HG02610 (cell line): ENCODE measurements around the gene ANK3.
A peak's percentile ranks its signal among the peaks of the same experiment; 100 is the strongest.

Experiments
- ATAC-seq: cut with Tn5 transposase; IDR thresholded peaks from one replicate; pipeline ENCODE4 v1.9.1; 2021; ENCODE audit warnings: mild to moderate bottlenecking, moderate library complexity; ENCODE audit not compliant: unreplicated experiment

The ANK3 gene

GRCh38 chr10:60414111-60414510 is 24.4 kb upstream of the ANK3 start:
- no peak for ATAC-seq

GRCh38 chr10:60413306-60414012 is 23.8 kb upstream of the ANK3 start:
- ATAC-seq, result no peak

GRCh38 chr10:60410970-60411369 is 21.3 kb upstream of the ANK3 start:
- no peak for ATAC-seq

- no peak for ATAC-seq
Measured at GRCh38 chr10:60409202-60409601, 19.5 kb upstream of the ANK3 start.

- ATAC-seq, result peak; percentile 57
Measured at GRCh38 chr10:60406182-60406581, 16.5 kb upstream of the ANK3 start.

GRCh38 chr10:60405172-60405571 is 15.5 kb upstream of the ANK3 start:
- no peak for ATAC-seq

GRCh38 chr10:60403168-60403873 is 13.6 kb upstream of the ANK3 start:
- no peak for ATAC-seq

GRCh38 chr10:60400366-60400765 is 10.7 kb upstream of the ANK3 start:
- no peak for ATAC-seq

- no peak for ATAC-seq
Measured at GRCh38 chr10:60399328-60399727, 9.7 kb upstream of the ANK3 start.

GRCh38 chr10:60397792-60398191 is 8.1 kb upstream of the ANK3 start:
- ATAC-seq, result no peak

- no peak for ATAC-seq
Measured at GRCh38 chr10:60396766-60397165, 7.1 kb upstream of the ANK3 start.

GRCh38 chr10:60395711-60396110 is 6.0 kb upstream of the ANK3 start:
- no peak for ATAC-seq

- no peak for ATAC-seq
Measured at GRCh38 chr10:60394446-60394845, 4.8 kb upstream of the ANK3 start.

- no peak for ATAC-seq
Measured at GRCh38 chr10:60390224-60390626, 550 bp upstream of the ANK3 start.

- ATAC-seq, result no peak
Measured at GRCh38 chr10:60388709-60389301, 870 bp downstream of the ANK3 start.

GRCh38 chr10:60388116-60388625 is 1.5 kb downstream of the ANK3 start:
- ATAC-seq, result no peak

- no peak for ATAC-seq
Measured at GRCh38 chr10:60387531-60387930, 2.1 kb downstream of the ANK3 start.

- no peak for ATAC-seq
Measured at GRCh38 chr10:60385399-60385738, 4.3 kb downstream of the ANK3 start.

GRCh38 chr10:60384708-60385398 is 4.8 kb downstream of the ANK3 start:
- ATAC-seq, result no peak

- no peak for ATAC-seq
Measured at GRCh38 chr10:60384011-60384410, 5.7 kb downstream of the ANK3 start.

- ATAC-seq, result no peak
Measured at GRCh38 chr10:60382946-60383681, 6.6 kb downstream of the ANK3 start.
